HG03175 (cell line): ENCODE data around the gene UBE3B.

Source experiments
- ATAC-seq: cut with Tn5 transposase; IDR thresholded peaks from one replicate; pipeline ENCODE4 v1.9.1; 2021; ENCODE audit warnings: mild to moderate bottlenecking, moderate library complexity; ENCODE audit not compliant: unreplicated experiment

Gene UBE3B

DNA sequence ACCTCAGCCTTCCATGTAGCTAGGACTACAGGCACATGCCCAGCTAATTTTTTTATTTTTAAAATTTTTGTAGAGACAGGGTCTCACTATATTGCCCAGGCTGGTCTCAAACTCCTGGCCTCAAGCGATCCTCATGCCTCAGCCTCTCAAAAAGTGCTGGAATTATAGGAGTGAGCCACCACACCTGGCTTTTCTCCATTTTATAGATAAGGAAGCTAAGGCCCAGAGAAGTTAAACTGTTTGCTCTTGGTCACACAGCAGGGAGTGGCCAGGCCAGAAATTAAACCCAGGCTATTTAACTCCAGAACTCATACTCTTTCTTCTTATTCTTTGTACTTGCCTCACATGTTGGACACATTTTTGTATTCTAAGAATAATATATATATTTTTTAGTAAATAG is 16.5 kb downstream of the UBE3B start:
- no peak for ATAC-seq

DNA sequence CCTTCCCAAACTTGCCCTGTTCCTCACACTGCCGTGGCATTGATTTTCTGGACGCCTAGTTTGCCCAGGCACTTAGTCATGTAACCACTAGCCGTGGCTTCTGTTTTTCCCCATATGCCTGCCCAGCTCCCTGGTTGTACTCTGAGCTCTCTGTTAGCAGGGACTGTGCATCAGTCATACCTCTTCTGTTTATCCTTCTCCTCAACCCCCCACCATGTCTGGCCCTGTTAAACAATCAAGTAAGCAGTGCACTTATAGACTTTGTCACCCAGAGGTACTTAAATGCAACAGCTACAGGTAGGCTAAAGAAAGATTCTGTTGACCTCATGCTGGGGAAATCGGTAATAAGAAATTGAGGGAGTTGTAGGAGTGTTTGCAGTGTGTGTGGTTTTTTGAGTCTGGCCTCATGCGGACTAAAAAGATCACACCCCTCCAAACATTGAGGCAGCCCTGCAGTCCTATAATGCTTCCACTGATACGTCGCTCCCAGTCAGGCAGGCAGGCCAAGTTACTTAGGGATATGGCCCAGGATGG is 17.0 kb downstream of the UBE3B start:
- no peak for ATAC-seq

DNA sequence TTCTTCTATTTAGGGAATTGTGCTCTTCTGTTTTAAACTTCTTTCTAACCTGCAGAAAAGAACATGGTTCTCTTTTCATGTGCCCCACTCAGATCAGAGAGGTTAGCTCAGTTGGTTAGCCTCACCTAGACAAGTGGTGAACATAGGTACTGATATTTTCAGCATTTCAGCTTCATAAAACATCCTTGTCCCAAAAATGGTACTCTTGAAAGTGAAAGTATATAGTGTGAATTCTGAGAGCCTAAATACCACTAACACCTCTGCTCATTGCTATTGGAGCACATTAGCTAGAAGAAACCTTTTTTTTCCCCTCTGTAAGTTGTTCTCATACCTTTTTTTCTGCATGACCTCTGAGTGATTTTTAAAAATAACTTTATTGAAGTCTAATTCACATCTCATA is 17.6 kb downstream of the UBE3B start:
- no peak for ATAC-seq

DNA sequence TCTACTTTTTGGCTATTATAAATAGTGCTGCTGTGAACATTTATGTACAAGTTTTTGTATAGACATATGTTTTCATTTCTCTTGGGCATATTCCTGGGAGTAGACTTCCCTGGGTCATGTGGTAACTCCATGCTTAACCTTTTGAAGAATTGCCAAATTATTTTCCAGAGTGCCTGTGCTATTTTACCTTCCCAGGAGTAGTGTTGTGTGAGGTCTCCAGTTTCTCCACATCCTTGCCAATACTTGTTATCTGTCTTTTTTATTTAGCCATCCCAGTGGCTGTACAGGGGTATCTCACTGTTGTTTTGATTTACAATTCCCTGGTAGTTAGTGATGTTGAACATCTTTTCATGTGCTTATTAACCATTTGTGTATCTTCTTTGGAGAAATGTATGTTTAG is 18.9 kb downstream of the UBE3B start:
- ATAC-seq, result no peak

DNA sequence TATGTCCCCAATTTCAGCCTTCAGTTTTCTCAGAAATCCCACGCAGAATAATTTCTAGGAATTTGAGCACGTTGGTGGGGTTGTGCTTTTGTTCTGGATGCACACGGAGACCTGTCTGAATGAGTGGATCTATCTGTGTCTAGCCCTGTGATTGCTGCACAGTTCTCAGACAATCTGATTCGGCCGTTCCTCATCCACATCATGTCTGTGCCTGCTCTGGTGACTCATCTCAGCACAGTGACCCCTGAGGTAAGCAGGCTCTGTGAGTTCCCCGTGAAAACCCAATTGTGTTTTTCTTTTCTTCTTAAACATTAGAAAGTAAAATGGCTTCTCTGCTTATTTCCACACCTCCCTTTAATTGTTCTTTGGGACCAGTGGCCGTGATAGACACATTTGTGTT is 20.2 kb downstream of the UBE3B start:
- no peak for ATAC-seq

DNA sequence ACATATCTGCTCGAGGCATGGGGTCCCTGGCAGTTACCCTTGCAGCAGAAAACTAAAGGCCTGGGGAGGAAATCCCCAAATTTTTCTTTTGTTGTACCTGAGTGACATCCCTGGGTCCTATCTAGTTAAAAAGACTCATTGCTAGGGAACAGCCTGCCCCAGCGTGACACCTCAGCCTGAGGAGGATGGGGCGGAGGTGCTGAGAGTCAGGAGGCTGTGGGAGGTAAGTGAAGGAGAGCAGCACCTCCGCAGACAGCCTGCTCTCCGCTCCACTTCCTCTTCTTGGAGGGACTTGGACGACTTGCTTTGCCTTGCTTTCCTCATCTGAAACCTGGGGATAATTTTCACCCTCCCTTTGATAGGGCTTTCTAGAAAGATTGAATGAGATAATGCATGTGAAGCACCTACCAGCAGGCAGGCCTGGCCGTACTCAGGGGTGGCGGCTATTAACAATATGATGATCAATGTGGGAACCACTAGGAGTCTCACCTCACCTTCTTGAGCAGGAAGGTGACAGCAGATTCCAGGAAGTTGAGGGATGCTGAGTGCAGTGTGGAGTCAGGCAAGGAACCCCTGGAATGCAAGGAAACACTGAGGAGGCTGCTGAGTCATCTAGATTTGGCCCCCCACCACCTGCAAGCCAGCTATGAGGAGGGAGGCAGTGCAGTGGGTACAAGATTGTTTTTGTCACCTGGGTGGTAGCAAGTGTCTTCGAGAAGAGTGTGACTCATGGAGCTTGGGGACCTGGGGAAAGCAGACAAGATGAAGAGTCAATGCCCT is 23.2 kb downstream of the UBE3B start:
- no peak for ATAC-seq

DNA sequence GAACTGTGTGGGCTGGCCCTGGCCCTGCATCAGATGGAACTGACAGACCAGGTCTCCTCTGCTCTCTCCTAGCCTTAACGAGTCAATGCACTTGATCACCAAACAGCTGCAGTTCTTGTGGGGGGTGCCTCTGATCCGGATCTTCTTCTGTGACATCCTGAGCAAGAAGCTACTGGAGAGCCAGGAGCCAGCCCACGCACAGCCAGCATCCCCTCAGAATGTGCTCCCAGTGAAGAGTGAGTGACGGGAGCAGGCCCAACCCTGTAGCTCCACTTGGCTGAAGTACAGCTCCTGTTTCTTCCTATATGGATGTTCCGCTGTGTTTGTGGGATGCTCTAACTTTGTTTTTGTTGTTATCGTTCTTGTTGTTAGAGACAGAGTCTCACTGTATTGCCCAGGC is 23.9 kb downstream of the UBE3B start:
- ATAC-seq, result no peak

DNA sequence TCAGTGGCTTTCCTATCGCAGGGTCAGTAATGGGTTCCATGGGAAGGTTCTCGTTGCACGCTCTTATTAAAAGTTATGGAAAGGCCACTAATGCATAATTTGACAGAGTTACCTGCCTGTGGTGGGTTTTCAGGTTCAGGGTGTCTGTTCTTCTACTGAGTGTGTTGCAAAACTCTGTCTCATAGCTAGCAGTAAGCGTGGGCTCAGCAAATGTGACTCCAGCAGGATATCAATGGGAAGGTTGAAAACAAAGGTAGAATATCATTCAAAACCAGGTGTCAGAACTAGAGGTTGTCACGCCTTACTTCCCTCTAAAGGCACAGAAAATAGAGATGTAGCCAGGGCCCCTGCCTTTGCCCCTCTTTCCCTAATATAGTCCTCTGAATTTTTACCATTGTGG is 24.9 kb downstream of the UBE3B start:
- ATAC-seq, result no peak

DNA sequence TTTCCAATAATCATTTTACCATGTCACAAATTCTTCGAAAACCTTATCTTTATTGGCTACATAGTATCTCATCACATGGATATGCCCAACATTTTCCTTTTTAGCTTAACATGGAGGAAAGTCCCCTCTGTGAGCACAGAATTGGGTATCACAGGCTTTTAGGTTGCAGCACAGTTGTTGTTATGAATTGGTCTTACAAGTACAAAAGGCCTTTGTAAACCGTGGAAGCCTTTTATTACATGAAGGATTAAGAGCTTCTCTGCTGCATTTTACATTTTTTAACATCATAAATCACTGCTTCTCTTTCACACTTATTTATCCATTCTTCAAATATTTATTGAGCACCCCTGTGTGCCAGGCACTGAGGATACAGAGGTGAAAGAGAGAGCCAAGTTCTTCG is 26.2 kb downstream of the UBE3B start:
- no peak for ATAC-seq

DNA sequence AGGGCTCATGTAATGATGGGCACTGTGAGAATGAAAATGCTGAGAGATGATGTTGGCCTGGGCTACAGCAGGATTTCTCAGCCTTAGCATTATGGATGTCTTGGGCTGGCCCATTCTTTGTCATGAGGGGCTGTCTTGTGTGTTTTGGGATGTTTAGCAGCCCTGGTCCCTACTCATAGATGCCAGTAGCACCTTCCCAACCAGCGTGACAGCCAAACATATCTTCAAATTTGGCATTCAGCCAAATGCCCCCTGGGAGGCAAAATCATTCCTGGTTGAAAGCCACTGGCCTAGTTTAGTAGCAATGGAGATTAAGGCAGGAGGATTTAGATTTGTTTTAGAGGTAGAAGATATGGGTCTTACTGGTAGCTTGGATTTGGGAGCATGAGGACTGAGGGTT is 26.6 kb downstream of the UBE3B start:
- ATAC-seq, result no peak

DNA sequence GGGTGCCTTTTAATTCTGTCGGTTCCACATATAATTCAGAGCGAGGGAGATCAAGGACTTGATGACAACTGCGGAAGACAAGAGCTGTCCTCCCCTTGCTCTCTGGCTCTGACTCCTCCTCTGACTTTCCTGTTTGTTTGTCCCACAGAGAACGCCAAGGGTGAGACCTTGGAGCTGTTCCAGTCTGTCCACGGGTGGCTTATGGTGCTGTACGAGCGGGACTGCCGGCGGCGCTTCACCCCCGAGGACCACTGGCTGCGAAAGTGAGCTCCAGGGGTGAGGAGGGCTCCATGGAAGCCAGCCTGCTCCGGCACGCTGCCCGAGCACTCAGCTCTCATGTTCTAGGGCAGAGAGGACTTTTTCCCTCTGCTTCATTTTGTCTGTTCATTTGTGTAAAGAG is 32.8 kb downstream of the UBE3B start:
- no peak for ATAC-seq

DNA sequence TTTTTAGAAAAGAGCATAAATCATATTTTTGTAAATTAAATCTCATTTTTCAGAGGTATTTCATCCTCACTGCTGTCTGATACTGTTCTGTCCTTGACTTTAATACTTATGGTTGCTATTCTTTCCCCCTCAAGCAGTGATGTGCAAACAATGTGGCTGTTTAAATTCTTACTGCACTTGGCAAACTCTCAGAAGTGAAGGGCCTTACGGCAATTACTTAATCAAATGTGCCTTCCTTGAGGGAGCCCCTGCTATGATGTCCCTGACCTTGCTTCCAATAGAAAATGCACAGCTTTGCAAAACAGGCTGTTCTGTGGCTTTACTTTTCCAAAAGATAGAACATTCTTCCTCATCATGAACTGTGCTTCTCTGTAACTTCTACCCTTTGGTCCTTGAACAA is 35.2 kb downstream of the UBE3B start:
- no peak for ATAC-seq

DNA sequence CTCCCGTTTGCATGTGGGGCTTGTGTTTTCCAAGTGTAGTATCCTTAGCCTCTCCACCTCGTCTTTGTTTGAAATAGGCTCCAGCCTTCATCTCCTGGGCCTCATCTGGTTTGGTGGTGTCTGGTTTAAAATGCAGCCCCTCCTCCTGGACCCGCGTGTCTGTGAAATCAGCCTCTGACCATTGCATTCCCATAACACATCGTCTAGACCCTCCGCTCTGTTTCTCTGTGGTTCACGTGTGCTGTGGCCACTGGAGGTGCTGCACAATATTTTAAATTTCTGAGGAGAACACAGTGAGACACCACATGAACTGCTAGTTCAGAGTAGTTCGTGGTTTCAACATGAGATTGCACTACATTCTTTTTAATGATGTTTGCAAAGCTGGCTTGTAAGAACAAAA is 35.6 kb downstream of the UBE3B start:
- ATAC-seq, result no peak

DNA sequence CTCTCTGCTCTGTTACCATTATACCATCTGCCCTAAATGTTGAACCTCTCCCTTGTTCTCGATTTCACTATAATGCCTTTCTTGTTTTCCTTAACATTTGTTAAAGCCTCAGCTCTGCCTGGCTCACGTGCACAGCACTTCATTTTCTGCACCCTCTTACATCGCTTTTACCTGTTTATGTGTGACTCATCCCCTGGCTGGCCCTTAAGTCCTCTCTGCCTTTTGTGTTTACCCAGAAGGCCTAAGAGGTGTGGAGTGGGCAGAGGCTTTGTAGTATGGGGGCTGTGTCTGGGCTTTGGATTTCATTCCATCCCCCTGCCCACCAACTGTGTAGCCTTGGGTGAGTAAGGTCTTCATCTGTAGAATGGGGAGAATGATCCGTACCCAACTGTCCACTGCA is 36.5 kb downstream of the UBE3B start:
- no peak for ATAC-seq

DNA sequence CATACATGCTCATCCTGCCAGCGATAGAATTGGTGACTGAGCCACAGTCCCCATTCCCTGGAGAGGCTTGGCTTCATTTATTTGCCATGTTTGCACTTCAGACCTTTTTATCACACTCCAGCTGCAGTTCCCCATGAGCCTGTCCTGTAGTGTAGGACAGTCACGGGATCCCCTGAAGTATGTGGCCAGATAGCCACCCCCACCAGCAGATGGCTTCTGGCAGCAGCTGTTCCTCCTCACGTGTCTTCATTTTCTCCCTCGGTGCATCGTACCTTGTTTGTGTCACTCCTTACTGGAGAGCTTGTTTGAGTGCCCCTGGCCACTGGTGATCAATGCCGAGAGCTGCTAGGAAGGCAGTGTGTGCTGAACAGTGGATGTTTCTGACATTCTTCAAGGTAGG is 40.2 kb downstream of the UBE3B start:
- ATAC-seq, result no peak

DNA sequence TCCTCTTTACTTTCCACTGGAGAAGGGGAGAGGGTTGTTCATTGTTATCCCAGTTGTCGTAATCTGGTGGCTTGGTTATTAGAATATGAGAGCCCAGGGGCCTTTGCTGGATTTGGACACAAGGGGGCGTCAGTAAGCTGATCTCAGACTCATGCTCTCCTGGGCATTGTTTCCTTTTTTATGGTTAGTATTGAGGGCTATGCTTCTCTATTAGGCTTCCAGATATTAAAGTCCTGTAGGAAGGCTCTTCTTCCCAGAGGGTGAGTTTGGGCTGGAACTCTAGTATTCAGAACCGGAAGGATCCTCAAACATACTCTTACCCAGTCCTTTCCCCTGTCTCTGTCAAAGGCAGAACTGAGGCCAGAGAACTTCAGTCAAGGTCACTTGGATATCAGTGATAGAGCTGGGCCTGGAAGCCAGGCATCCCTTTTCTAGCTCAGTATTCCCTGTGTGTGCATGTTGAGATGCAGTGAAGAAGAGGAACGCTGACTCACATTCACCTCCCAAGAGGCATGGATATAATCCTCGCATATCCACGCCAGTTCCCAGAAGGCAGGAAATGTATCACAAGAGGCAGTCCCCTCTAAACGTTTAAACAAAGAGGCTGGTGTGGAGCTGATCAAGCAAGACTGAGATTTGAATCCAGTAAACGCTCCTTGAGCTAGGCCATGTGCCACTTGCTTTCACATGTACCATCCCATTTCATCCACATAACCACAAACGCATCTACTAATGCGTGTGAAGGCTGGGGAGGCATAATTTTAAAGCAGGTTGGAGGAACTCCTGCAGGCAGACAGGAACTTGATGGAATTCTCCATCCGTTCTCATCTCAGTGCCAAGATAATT is 41.6 kb downstream of the UBE3B start:
- no peak for ATAC-seq

DNA sequence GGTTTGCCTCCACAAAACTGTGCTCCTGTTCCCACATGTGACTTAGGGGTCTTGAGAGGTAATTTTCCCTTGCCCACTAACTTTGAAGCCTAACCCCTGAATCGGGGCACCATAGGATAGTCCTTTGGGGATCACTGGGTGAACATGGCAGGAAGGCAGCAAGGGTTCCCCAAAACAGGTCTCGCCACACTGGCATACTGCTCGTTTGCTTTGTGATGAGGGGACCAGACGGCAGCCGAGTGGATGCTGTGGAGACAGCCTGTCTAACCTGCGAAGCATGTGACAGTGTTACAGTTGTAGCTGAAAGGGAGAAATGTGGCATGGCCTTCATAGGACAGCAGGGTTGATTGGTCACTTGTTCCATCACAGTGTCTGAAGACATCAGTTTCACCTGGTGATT is 42.4 kb downstream of the UBE3B start:
- no peak for ATAC-seq

DNA sequence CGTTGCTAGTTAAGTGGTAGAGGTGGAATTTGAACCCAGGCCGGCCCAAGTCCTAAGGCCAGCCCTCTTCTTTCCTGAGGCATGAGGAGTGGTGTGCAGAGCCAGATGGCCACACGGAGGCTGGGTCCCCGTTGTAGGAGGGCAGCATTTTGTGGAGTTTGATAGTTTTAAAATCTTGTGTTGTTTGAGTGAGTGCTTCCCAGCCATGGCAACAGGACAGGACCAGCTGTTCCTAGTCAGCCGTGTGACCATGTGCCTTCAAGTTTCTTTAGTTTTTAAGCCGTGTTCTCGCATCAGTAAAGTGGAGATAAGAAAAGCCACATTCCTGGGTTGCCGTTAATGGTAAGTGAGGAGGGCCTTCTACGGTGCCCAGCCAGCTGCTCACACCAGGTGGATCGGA is 44.4 kb downstream of the UBE3B start:
- ATAC-seq, result no peak

DNA sequence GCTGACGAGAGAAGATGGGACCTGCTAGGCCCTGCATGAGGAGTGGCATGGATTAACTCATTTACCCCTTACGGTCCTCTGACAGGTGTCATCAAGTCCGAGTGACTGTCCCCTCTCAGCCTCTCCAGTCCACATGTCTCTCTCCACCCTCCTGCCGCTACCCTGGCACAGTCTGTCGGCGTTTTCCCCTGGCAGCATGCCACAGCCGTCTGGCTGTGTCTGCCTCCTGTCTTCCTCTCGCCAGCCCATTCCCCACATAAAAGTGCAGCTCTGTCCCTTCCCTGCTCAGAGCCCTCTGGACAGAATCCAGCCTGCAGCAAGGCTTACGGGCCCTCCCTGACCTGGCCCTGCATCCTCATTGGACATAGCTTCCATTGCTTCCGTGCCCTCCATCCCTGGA is 45.6 kb downstream of the UBE3B start:
- no peak for ATAC-seq

DNA sequence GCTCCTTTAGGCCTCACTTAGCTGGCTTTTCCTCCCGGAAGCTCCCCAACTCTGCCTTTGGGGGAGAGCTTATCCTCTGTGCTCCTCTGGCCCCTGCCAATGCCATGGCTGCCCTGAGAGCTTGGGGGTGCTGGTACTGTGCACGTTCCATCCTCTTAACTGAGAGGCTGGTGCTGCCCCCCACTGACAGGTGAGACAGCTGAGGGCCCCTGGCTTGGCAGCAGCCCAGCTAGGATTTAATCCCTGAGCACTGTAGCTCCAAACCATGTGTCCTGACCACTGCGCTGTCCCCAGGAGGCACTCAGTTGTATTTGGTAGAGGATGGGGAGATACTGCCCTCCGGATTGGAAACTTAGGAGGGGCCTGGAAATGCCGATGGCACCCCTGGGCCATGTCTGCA is 46.1 kb downstream of the UBE3B start:
- no peak for ATAC-seq

DNA sequence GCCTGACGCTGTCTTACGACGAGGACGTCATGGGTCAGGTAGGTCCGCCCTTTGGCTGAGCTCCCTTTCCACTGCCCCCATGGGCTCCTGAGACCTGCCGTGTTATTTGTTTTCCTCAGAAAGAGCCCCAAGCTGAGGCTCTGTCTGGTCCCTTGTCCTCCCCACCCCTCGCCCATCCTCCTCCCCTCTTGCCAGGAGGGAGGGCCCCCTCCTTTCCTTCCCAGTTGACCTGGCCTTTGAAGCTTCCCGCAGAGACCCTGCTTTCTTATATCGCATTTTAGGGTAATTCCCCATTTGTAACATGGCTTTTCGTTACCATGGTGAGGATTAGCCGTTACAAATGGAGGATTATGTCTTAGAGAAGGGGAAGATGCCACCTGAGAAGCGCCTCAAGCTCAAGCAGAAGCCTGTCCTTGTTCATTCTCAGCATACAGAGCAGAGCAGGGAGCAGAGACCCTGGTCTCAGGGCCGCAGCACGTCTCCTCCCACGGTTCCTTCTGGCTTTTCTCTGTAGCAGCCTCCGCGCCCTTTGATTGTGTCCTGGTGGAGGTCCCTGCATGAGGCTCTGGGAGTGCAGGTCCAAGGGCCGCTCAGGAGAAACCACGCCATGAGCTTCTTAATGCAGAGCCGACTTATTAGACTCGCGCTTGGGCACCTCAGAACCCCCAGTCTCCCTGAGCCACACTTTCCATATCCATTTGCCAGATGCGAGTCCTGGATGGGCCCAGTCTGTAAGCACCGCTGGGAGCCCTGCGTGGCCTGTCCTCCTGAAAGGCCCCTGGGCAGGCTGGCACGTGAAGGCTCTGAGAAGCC is 47.2 kb downstream of the UBE3B start:
- no peak for ATAC-seq

DNA sequence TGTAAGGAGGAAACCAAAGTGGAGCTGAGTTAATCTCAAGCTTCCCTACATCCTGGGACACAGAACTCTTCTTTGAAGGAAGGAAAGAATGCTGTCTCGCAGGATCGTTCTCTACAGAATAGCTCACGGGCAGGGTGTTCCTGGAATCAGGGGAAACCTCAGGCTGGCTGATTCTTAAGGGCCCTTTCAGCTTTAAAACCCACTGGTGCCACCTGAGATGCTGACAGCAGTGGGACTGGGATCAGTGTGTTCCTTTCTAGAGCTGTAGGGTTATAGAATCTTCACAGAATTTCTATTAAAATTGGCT is 47.8 kb downstream of the UBE3B start:
- ATAC-seq, result no peak
